Muscle of leg (tissue), 11 donors: ENCODE measurements around the gene BAMBI. TPM values are rescaled to one million over a fixed set of nuclear protein-coding genes. Genes with fewer than 3 reads are reported as not detected.

Experiments used
- DNase-seq: peaks from one replicate; pipeline ENCODE4 v3.0.0; 2013
- H3K27ac ChIP-seq: one replicate; pipeline ENCODE4 v1.5.1; 2013; ENCODE audit warnings: mild to moderate bottlenecking, low read length, control low read depth
- H3K27me3 ChIP-seq: one replicate; pipeline ENCODE4 v1.6.1; 2013; ENCODE audit warnings: low read length; ENCODE audit not compliant: control insufficient read depth, insufficient read depth
- H3K36me3 ChIP-seq: one replicate; pipeline ENCODE4 v1.6.1; 2013; ENCODE audit warnings: low read length; ENCODE audit not compliant: control insufficient read depth, insufficient read depth
- H3K4me1 ChIP-seq: one replicate; pipeline ENCODE4 v1.6.1; 2013; ENCODE audit warnings: low read length; ENCODE audit not compliant: control insufficient read depth, insufficient read depth
- H3K4me3 ChIP-seq: one replicate; pipeline ENCODE4 v1.5.1; 2013; ENCODE audit warnings: low read length, control low read depth
- H3K9me3 ChIP-seq: replicated peaks from 2 replicates; pipeline ENCODE4 v1.6.1; 2013; ENCODE audit warnings: low read depth, low read length; ENCODE audit not compliant: control insufficient read depth
- WGBS: methylation state at CpG from one replicate; pipeline ENCODE4 v1.1.5; 2013; ENCODE audit warnings: missing lambda C conversion rate; ENCODE audit not compliant: insufficient coverage; 5-methylcytosine and 5-hydroxymethylcytosine counted together
- polyA plus RNA-seq, 8 donors: library from polyadenylated mRNA; unstranded; fragments of 120-200 nt; gene quantifications; one replicate each; pipeline versions ENCODE4 v1.2.1 to v1.2.3, GENCODE V29; 2013; ENCODE audit warnings: inconsistent platforms in 1 of 8, low replicate concordance in 1 of 8; ENCODE audit not compliant: insufficient read length in 8 of 8, insufficient read depth in 1 of 8
- total RNA-seq: library from RNA; stranded (reverse); fragments of 120-200 nt; gene quantifications from one replicate; pipeline ENCODE4 v1.2.4, GENCODE V29; 2013

The BAMBI gene
- total and polyA plus RNA-seq, 9 donors, result 1.6 to 10.0 (median 5.4) TPM

- H3K4me1 ChIP-seq, result peaks cover 13% of the 10 kb centered on the region
- no peaks in the 10 kb centered on the region for H3K9me3 ChIP-seq
- DNase-seq, result no peak
- no peak overlapping the region for H3K27ac ChIP-seq
- peaks cover 69% of the 10 kb centered on the region for H3K27me3 ChIP-seq
- H3K4me3 ChIP-seq, result no peak overlapping the region
- no peaks in the 10 kb centered on the region for H3K36me3 ChIP-seq
- WGBS, result 60% methylated on average over 1 of the region's 3 CpGs
These were observed 2.5 kb upstream of the BAMBI start for GRCh38 chr10:28674782-28675181.

- Histone ChIP-seq H3K4me1 (peaks cover 13% of the 10 kb centered on the region), H3K27me3 (peaks cover 65% of the 10 kb centered on the region), H3K36me3 (no peaks in the 10 kb centered on the region), H3K9me3 (no peaks in the 10 kb centered on the region), H3K4me3 (peak overlapping the region; percentile 45), H3K27ac (no peak overlapping the region)
- DNase-seq, result peak; percentile 41
- WGBS, result 2% methylated on average over 19 of the region's 25 CpGs
These were observed 874 bp upstream of the BAMBI start for GRCh38 chr10:28676326-28676967.

- DNase-seq, result no peak
- H3K4me1 ChIP-seq, result peaks cover 13% of the 10 kb centered on the region
- under 1% methylated on average over 47 of the region's 54 CpGs for WGBS
These were observed 766 bp downstream of the BAMBI start for GRCh38 chr10:28677888-28678686.

GRCh38 chr10:28678687-28679457 lies 1.6 kb downstream of the BAMBI start:
- Histone ChIP-seq H3K4me3 (peak overlapping the region; percentile 53), H3K27ac (no peak overlapping the region), H3K36me3 (no peaks in the 10 kb centered on the region), H3K9me3 (no peaks in the 10 kb centered on the region), H3K27me3 (peaks cover 53% of the 10 kb centered on the region), H3K4me1 (peaks cover 13% of the 10 kb centered on the region)
- no CpG with 5 or more reads among the region's 12 CpGs for WGBS
- DNase-seq, result no peak

More at GRCh38 chr10:28677888-28678686, 766 bp downstream of the BAMBI start:
- Histone ChIP-seq H3K27me3 (peaks cover 59% of the 10 kb centered on the region), H3K4me3 (peak overlapping the region; percentile 53), H3K27ac (no peak overlapping the region), H3K9me3 (no peaks in the 10 kb centered on the region), H3K36me3 (no peaks in the 10 kb centered on the region)

GRCh38 chr10:28679581-28680357 lies 2.4 kb downstream of the BAMBI start:
- Histone ChIP-seq H3K27ac (no peak overlapping the region), H3K36me3 (no peaks in the 10 kb centered on the region), H3K4me1 (peaks cover 13% of the 10 kb centered on the region), H3K27me3 (peaks cover 51% of the 10 kb centered on the region), H3K9me3 (no peaks in the 10 kb centered on the region), H3K4me3 (no peak overlapping the region)
- DNase-seq, result no peak
- WGBS, result 37% methylated on average over 10 of the region's 15 CpGs

GRCh38 chr10:28680358-28680752 lies 3.0 kb downstream of the BAMBI start:
- Histone ChIP-seq H3K4me1 (peaks cover 13% of the 10 kb centered on the region), H3K36me3 (no peaks in the 10 kb centered on the region), H3K27me3 (peaks cover 48% of the 10 kb centered on the region), H3K9me3 (no peaks in the 10 kb centered on the region), H3K27ac (no peak overlapping the region), H3K4me3 (no peak overlapping the region)
- WGBS, result no CpG with 5 or more reads among the region's 1 CpG
- DNase-seq, result peak; percentile 53

GRCh38 chr10:28681291-28681763 lies 4.0 kb downstream of the BAMBI start:
- H3K4me1 ChIP-seq, result peaks cover 13% of the 10 kb centered on the region
- H3K9me3 ChIP-seq, result no peaks in the 10 kb centered on the region
- peaks cover 41% of the 10 kb centered on the region for H3K27me3 ChIP-seq
- 58% methylated on average over 3 of the region's 6 CpGs for WGBS
- no peak overlapping the region for H3K4me3 ChIP-seq
- H3K27ac ChIP-seq, result no peak overlapping the region
- H3K36me3 ChIP-seq, result no peaks in the 10 kb centered on the region
- DNase-seq, result no peak

GRCh38 chr10:28681928-28682750 lies 4.8 kb downstream of the BAMBI start:
- Histone ChIP-seq H3K4me1 (peaks cover 6% of the 10 kb centered on the region), H3K27ac (no peak overlapping the region), H3K4me3 (no peak overlapping the region), H3K27me3 (peaks cover 34% of the 10 kb centered on the region), H3K36me3 (no peaks in the 10 kb centered on the region), H3K9me3 (no peaks in the 10 kb centered on the region)
- DNase-seq, result no peak
- WGBS, result 85% methylated on average over 11 of the region's 14 CpGs
